Activated CD8-positive, alpha-beta T cell treated with anti-CD3 and anti-CD28 coated beads for 36 hours (primary cell): ENCODE measurements around the gene HUNK. TPM values are rescaled to one million over a fixed set of nuclear protein-coding genes. Genes with fewer than 3 reads are reported as not detected.

Source experiments
- ATAC-seq: fragments of 200-7000 bp; cut with Tn5 transposase; one replicate; pipeline ENCODE4 v1.10.0; 2021; ENCODE audit warnings: mild to moderate bottlenecking, moderate library complexity
- CTCF ChIA-PET: fragments of 350-600 bp; sonication (Branson Sonifier 250); formaldehyde crosslinking; loops from one replicate; lab custom pipeline; 2021; ENCODE audit warnings: antibody characterized with exemption; lab: Charles Lee
- POLR2A ChIA-PET: fragments of 350-600 bp; sonication (Branson Sonifier 250); formaldehyde crosslinking; loops from one replicate; lab custom pipeline; 2021; ENCODE audit warnings: antibody characterized with exemption; lab: Charles Lee
- DNase-seq: peaks from one replicate; pipeline ENCODE4 v3.0.0-alpha.2; 2020
- H3K27ac Mint-ChIP-seq: one replicate; pipeline ENCODE4 v1.8.0; 2021; ENCODE audit warnings: mild to moderate bottlenecking, mixed read lengths
- H3K27me3 Mint-ChIP-seq: one replicate; pipeline ENCODE4 v1.8.0; 2021; ENCODE audit warnings: mixed read lengths
- H3K36me3 Mint-ChIP-seq: one replicate; pipeline ENCODE4 v1.8.0; 2021; ENCODE audit warnings: low read depth, mixed read lengths
- H3K4me1 Mint-ChIP-seq: one replicate; pipeline ENCODE4 v1.8.0; 2021; ENCODE audit warnings: low read depth, mixed read lengths
- H3K4me3 Mint-ChIP-seq: one replicate; pipeline ENCODE4 v1.8.0; 2021; ENCODE audit warnings: mild to moderate bottlenecking, moderate library complexity, mixed read lengths
- H3K9me3 Mint-ChIP-seq: one replicate; pipeline ENCODE4 v1.8.0; 2021; ENCODE audit warnings: mixed read lengths
- CTCF ChIP-seq: fragments of 200-600 bp; IDR thresholded peaks from one replicate; pipeline ENCODE4 v1.8.0; 2022; ENCODE audit warnings: antibody characterized with exemption, mild to moderate bottlenecking
- intact Hi-C: fragments of 100-400 bp; cut with micrococcal nuclease; formaldehyde crosslinking; loops from one replicate; pipeline ENCODE4 v1.10.0; 2022
- total RNA-seq, 2 experiments: library from RNA; stranded (reverse); gene quantifications; one replicate each; pipeline ENCODE4 v1.2.3, GENCODE V29; 2021

Gene HUNK
- total RNA-seq, 2 experiments from 2014 or later, result 0.20 to 0.27 TPM

- H3K4me3 Mint-ChIP-seq, result no peak overlapping the region
- peaks cover 21% of the 10 kb centered on the region for H3K27me3 Mint-ChIP-seq
- no peak for TF ChIP-seq CTCF
- intact Hi-C loops, result no loop called here
- no peaks in the 10 kb centered on the region for H3K4me1 Mint-ChIP-seq
- H3K36me3 Mint-ChIP-seq, result no peaks in the 10 kb centered on the region
- DNase-seq (no peak), ATAC-seq (no peak)
- POLR2A ChIA-PET, result no interaction called here
- H3K27ac Mint-ChIP-seq, result no peak overlapping the region
- H3K9me3 Mint-ChIP-seq, result no peaks in the 10 kb centered on the region
- CTCF ChIA-PET, result interaction anchor here (0.9 to 1.2 kb wide), 3 partner anchors 9 to 85 kb away, joined by 3 read pairs; no protein-coding TSS in a partner anchor
These were observed 26.1 kb upstream of the HUNK start for GRCh38 chr21:31846690-31847089.

DNA sequence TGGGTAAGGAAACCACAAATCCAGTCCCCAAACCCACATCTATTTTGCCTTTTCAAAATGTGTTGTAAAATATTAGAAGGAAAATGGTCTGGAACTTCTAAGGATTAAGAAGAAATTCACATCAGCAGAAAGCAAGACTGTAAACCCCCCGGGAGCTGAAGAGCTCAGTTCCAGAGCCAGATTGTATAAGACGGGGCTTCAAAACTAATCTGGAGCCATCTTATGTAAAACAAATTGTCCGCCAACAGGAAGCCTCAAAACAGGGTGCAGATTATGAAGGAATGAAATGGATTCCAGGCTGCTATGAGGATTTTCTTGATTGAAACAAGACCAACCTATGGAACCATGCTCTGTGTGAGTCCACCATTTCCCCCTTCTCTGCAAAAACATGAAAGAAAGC lies 25.1 kb upstream of the HUNK start:
- H3K9me3 Mint-ChIP-seq, result no peaks in the 10 kb centered on the region
- H3K4me3 Mint-ChIP-seq, result no peak overlapping the region
- H3K4me1 Mint-ChIP-seq, result no peaks in the 10 kb centered on the region
- intact Hi-C loops, result no loop called here
- DNase-seq, result no peak
- ChIA-PET CTCF (interaction anchor here (0.9 to 1.2 kb wide), 4 partner anchors 10 to 86 kb away, joined by 3 read pairs; no protein-coding TSS in a partner anchor), POLR2A (interaction anchor here (0.6 kb wide), 1 partner anchor 393 kb away, joined by 3 read pairs; no protein-coding TSS in a partner anchor)
- H3K36me3 Mint-ChIP-seq, result no peaks in the 10 kb centered on the region
- no peak for TF ChIP-seq CTCF
- peaks cover 21% of the 10 kb centered on the region for H3K27me3 Mint-ChIP-seq
- no peak for ATAC-seq
- no peak overlapping the region for H3K27ac Mint-ChIP-seq

- H3K27ac Mint-ChIP-seq, result no peak overlapping the region
- H3K9me3 Mint-ChIP-seq, result no peaks in the 10 kb centered on the region
- ATAC-seq (no peak), DNase-seq (no peak)
- POLR2A ChIA-PET, result no interaction called here
- H3K27me3 Mint-ChIP-seq, result peaks cover 18% of the 10 kb centered on the region
- intact Hi-C loops, result no loop called here
- H3K4me3 Mint-ChIP-seq, result no peak overlapping the region
- CTCF ChIA-PET, result interaction anchor here (1.0 kb wide), 1 partner anchor 13 kb away, joined by 3 read pairs; no protein-coding TSS in a partner anchor
- no peaks in the 10 kb centered on the region for H3K36me3 Mint-ChIP-seq
- no peak for TF ChIP-seq CTCF
- no peaks in the 10 kb centered on the region for H3K4me1 Mint-ChIP-seq
These were observed 24.4 kb upstream of the HUNK start for GRCh38 chr21:31848326-31848985.

DNA sequence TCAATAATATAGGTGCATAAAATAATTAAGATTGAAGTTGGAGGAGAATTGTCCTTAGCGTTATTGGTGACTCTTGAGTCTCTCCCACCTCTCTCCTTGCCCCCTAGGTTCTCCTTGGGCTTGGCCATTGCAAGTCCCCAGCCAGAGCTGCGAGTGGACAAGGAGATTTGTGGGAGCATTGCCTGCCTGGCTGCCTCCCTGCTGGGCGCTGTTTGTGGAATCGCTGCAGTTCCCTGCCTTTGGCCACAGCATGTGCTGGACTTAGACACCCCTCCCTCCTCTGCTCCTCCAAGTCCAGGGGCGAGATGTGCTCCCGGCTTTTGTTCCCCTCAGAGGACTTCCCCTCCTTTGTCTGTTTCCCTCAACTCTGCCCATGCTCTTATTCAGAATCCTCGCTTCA lies 21.9 kb upstream of the HUNK start:
- intact Hi-C loops, result no loop called here
- ChIA-PET CTCF (no interaction called here), POLR2A (no interaction called here)
- Mint-ChIP-seq H3K9me3 (no peaks in the 10 kb centered on the region), H3K27me3 (peaks cover 4% of the 10 kb centered on the region), H3K4me3 (no peak overlapping the region), H3K27ac (no peak overlapping the region), H3K4me1 (no peaks in the 10 kb centered on the region), H3K36me3 (no peaks in the 10 kb centered on the region)
- ATAC-seq (no peak), DNase-seq (no peak)
- TF ChIP-seq CTCF, result no peak

DNA sequence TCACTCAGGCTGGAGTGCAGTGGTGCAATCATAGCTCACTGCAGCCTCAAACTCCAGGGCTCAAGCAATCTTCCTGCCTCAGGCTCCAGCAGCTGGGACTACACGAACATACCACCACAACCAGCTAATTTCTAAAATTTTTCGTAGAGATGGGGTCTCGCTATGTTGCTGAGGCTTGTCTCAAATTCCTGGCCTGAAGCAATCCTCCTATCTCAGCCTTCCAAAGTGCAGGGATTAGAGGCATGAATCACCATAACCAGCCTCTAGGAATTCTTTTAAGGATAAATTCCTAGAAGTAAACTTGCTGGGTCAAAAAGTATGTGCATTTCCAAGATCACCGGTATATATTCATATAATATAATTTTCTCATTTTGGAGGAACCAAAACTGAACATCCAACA lies 17.6 kb upstream of the HUNK start:
- ATAC-seq, result no peak
- Mint-ChIP-seq H3K36me3 (no peaks in the 10 kb centered on the region), H3K27me3 (peaks cover 4% of the 10 kb centered on the region), H3K4me1 (no peaks in the 10 kb centered on the region), H3K4me3 (no peak overlapping the region), H3K27ac (no peak overlapping the region), H3K9me3 (no peaks in the 10 kb centered on the region)
- no peak for DNase-seq
- intact Hi-C loops, result no loop called here
- ChIA-PET POLR2A (no interaction called here), CTCF (interaction anchor here (0.8 to 1.4 kb wide), 2 partner anchors 10 to 11 kb away, joined by 3 read pairs; no protein-coding TSS in a partner anchor)
- TF ChIP-seq CTCF, result no peak
